Measurements from ENCODE around the gene SENP6. TPM values are rescaled to one million over a fixed set of nuclear protein-coding genes. Genes with fewer than 3 reads are reported as not detected.
A peak's percentile ranks its signal among the peaks of the same experiment; 100 is the strongest.
"Not testable (repeated sequence)": the region's sequence is repeated elsewhere in the genome, so short reads cannot be mapped to it uniquely, and the experiment has no call there.

Gene SENP6
- total and polyA plus RNA-seq, 7 experiments from 2014 or later = 51.7 to 132 (median 106) TPM

- H3K4me3 Mint-ChIP-seq = no peak overlapping the region
These were observed 117.5 kb downstream of the SENP6 start for GRCh38 chr6:75719133-75719532.

GRCh38 chr6:75723382-75723781 is 121.7 kb downstream of the SENP6 start:
- Mint-ChIP-seq H3K36me3 (no peaks in the 10 kb centered on the region), H3K4me1 (no peaks in the 10 kb centered on the region), H3K27me3 (no peaks in the 10 kb centered on the region), H3K9me3 (no peaks in the 10 kb centered on the region), H3K4me3 (no peak overlapping the region), H3K27ac (no peak overlapping the region)
- no peaks in the 10 kb centered on the region for H3K27me3 ChIP-seq (ENCODE audit: control insufficient read depth in 2 of 2, insufficient read depth in 2 of 2, low read length in 2 of 2)
- DNase-seq (no peak), ATAC-seq (no peak)
- intact Hi-C loops (cut with micrococcal nuclease) = no loop called here
- POLR2A ChIA-PET = no interaction called here
- CTCF ChIA-PET = no interaction called here
- no peak overlapping the region for H3K4me3 ChIP-seq (ENCODE audit: low read length)
- H3K27ac ChIP-seq (ENCODE audit: low read depth, low read length) = no peak overlapping the region
- H3K4me1 ChIP-seq (ENCODE audit: control insufficient read depth in 2 of 2, insufficient read depth in 2 of 2, low read length in 2 of 2) = no peaks in the 10 kb centered on the region
- H3K9me3 ChIP-seq (ENCODE audit: control insufficient read depth in 2 of 3, low read length in 3 of 3) = no peaks in the 10 kb centered on the region
- no peaks in the 10 kb centered on the region for H3K36me3 ChIP-seq (ENCODE audit: control insufficient read depth in 2 of 3, insufficient read depth in 3 of 3, low read length in 3 of 3)

More at GRCh38 chr6:75719133-75719532, 117.5 kb downstream of the SENP6 start:
- ChIA-PET CTCF (no interaction called here), POLR2A (no interaction called here)
- intact Hi-C loops (cut with micrococcal nuclease) = no loop called here
- Mint-ChIP-seq H3K9me3 (no peaks in the 10 kb centered on the region), H3K36me3 (peaks cover 8 to 14% (median 10%) of the 10 kb centered on the region in 5 donors), H3K27ac (peak overlapping the region in 1 of 9 donors; percentile 61), H3K27me3 (no peaks in the 10 kb centered on the region), H3K4me1 (peaks cover 0 to 2% (median 0%) of the 10 kb centered on the region in 7 donors)
- ATAC-seq (no peak), DNase-seq (no peak)
- Histone ChIP-seq H3K4me3 (ENCODE audit: low read length) (no peak overlapping the region), H3K4me1 (ENCODE audit: control insufficient read depth in 2 of 2, insufficient read depth in 2 of 2, low read length in 2 of 2) (no peaks in the 10 kb centered on the region), H3K27me3 (ENCODE audit: control insufficient read depth in 2 of 2, insufficient read depth in 2 of 2, low read length in 2 of 2) (no peaks in the 10 kb centered on the region), H3K27ac (ENCODE audit: low read depth, low read length) (no peak overlapping the region), H3K36me3 (ENCODE audit: control insufficient read depth in 2 of 3, insufficient read depth in 3 of 3, low read length in 3 of 3) (peaks cover 0 to 14% (median 7%) of the 10 kb centered on the region in 3 experiments), H3K9me3 (ENCODE audit: control insufficient read depth in 2 of 3, low read length in 3 of 3) (no peaks in the 10 kb centered on the region)

- Mint-ChIP-seq H3K27me3 (peaks cover 0 to 6% (median 0%) of the 10 kb centered on the region in 5 donors), H3K9me3 (no peaks in the 10 kb centered on the region), H3K4me1 (peaks cover 0 to 2% (median 0%) of the 10 kb centered on the region in 7 donors), H3K27ac (no peak overlapping the region), H3K36me3 (no peaks in the 10 kb centered on the region), H3K4me3 (no peak overlapping the region)
- CTCF ChIA-PET = no interaction called here
- H3K36me3 ChIP-seq (ENCODE audit: control insufficient read depth in 2 of 3, insufficient read depth in 3 of 3, low read length in 3 of 3) = no peaks in the 10 kb centered on the region
- POLR2A ChIA-PET = no interaction called here
- ATAC-seq (no peak), DNase-seq (no peak)
- H3K4me3 ChIP-seq (ENCODE audit: low read length) = no peak overlapping the region
- H3K4me1 ChIP-seq (ENCODE audit: control insufficient read depth in 2 of 2, insufficient read depth in 2 of 2, low read length in 2 of 2) = no peaks in the 10 kb centered on the region
- no peaks in the 10 kb centered on the region for H3K9me3 ChIP-seq (ENCODE audit: control insufficient read depth in 2 of 3, low read length in 3 of 3)
- no peak overlapping the region for H3K27ac ChIP-seq (ENCODE audit: low read depth, low read length)
- intact Hi-C loops (cut with micrococcal nuclease) = no loop called here
- H3K27me3 ChIP-seq (ENCODE audit: control insufficient read depth in 2 of 2, insufficient read depth in 2 of 2, low read length in 2 of 2) = no peaks in the 10 kb centered on the region
These were observed 125.5 kb downstream of the SENP6 start for GRCh38 chr6:75727206-75727605.

- H3K4me3 ChIP-seq (ENCODE audit: low read length); H3K4me1 ChIP-seq (ENCODE audit: control insufficient read depth in 2 of 2, insufficient read depth in 2 of 2, low read length in 2 of 2); DNase-seq; POLR2A ChIA-PET; H3K27ac ChIP-seq (ENCODE audit: low read depth, low read length); H3K36me3 Mint-ChIP-seq; H3K27me3 ChIP-seq (ENCODE audit: control insufficient read depth in 2 of 2, insufficient read depth in 2 of 2, low read length in 2 of 2); H3K9me3 ChIP-seq (ENCODE audit: control insufficient read depth in 2 of 3, low read length in 3 of 3); CTCF ChIA-PET; ATAC-seq; H3K4me3 Mint-ChIP-seq; H3K27ac Mint-ChIP-seq; intact Hi-C loops (cut with micrococcal nuclease); H3K4me1 Mint-ChIP-seq; H3K36me3 ChIP-seq (ENCODE audit: control insufficient read depth in 2 of 3, insufficient read depth in 3 of 3, low read length in 3 of 3); H3K27me3 Mint-ChIP-seq; H3K9me3 Mint-ChIP-seq: not testable (repeated sequence)
These were observed 129.3 kb downstream of the SENP6 start for GRCh38 chr6:75731029-75731428.

GRCh38 chr6:75735491-75736186 is 134.0 kb downstream of the SENP6 start:
- Histone ChIP-seq H3K27me3 (ENCODE audit: control insufficient read depth in 2 of 2, insufficient read depth in 2 of 2, low read length in 2 of 2) (peaks cover 0 to 3% of the 10 kb centered on the region in 2 donors), H3K36me3 (ENCODE audit: control insufficient read depth in 2 of 3, insufficient read depth in 3 of 3, low read length in 3 of 3) (no peaks in the 10 kb centered on the region), H3K9me3 (ENCODE audit: control insufficient read depth in 2 of 3, low read length in 3 of 3) (no peaks in the 10 kb centered on the region), H3K4me3 (ENCODE audit: low read length) (no peak overlapping the region), H3K27ac (ENCODE audit: low read depth, low read length) (no peak overlapping the region), H3K4me1 (ENCODE audit: control insufficient read depth in 2 of 2, insufficient read depth in 2 of 2, low read length in 2 of 2) (no peaks in the 10 kb centered on the region)
- CTCF ChIA-PET = no interaction called here
- intact Hi-C loops (cut with micrococcal nuclease) = no loop called here
- POLR2A ChIA-PET = no interaction called here
- Mint-ChIP-seq H3K9me3 (peaks cover 0 to 4% (median 0%) of the 10 kb centered on the region in 11 donors), H3K4me1 (peaks cover 0 to 2% (median 0%) of the 10 kb centered on the region in 7 donors), H3K36me3 (no peaks in the 10 kb centered on the region), H3K27ac (no peak overlapping the region), H3K27me3 (peaks cover 9 to 14% (median 11%) of the 10 kb centered on the region in 5 donors), H3K4me3 (no peak overlapping the region)
- ATAC-seq (no peak), DNase-seq (no peak)

GRCh38 chr6:75743971-75744370 is 142.3 kb downstream of the SENP6 start:
- Mint-ChIP-seq H3K4me3 (no peak overlapping the region), H3K27ac (no peak overlapping the region), H3K4me1 (peaks cover 0 to 8% (median 6%) of the 10 kb centered on the region in 7 donors), H3K9me3 (no peaks in the 10 kb centered on the region), H3K27me3 (peaks cover 37 to 59% (median 47%) of the 10 kb centered on the region in 5 donors), H3K36me3 (peaks cover 0 to 5% (median 0%) of the 10 kb centered on the region in 5 donors)
- Histone ChIP-seq H3K36me3 (ENCODE audit: control insufficient read depth in 2 of 3, insufficient read depth in 3 of 3, low read length in 3 of 3) (no peaks in the 10 kb centered on the region), H3K4me3 (ENCODE audit: low read length) (no peak overlapping the region), H3K27me3 (ENCODE audit: control insufficient read depth in 2 of 2, insufficient read depth in 2 of 2, low read length in 2 of 2) (peaks cover 0 to 9% of the 10 kb centered on the region in 2 donors), H3K27ac (ENCODE audit: low read depth, low read length) (no peak overlapping the region), H3K4me1 (ENCODE audit: control insufficient read depth in 2 of 2, insufficient read depth in 2 of 2, low read length in 2 of 2) (no peaks in the 10 kb centered on the region), H3K9me3 (ENCODE audit: control insufficient read depth in 2 of 3, low read length in 3 of 3) (no peaks in the 10 kb centered on the region)
- DNase-seq (no peak), ATAC-seq (no peak)
- intact Hi-C loops (cut with micrococcal nuclease) = no loop called here
- CTCF ChIA-PET = no interaction called here
- POLR2A ChIA-PET = no interaction called here

GRCh38 chr6:75745404-75745803 is 143.7 kb downstream of the SENP6 start:
- intact Hi-C loops (cut with micrococcal nuclease) = no loop called here
- peaks cover 0 to 9% of the 10 kb centered on the region in 2 donors for H3K27me3 ChIP-seq (ENCODE audit: control insufficient read depth in 2 of 2, insufficient read depth in 2 of 2, low read length in 2 of 2)
- peaks cover 0 to 16% (median 11%) of the 10 kb centered on the region in 7 donors for H3K4me1 Mint-ChIP-seq

More at GRCh38 chr6:75745404-75745803, 143.7 kb downstream of the SENP6 start:
- Mint-ChIP-seq H3K27ac (no peak overlapping the region), H3K36me3 (peaks cover 0 to 9% (median 0%) of the 10 kb centered on the region in 5 donors), H3K27me3 (peaks cover 42 to 64% (median 54%) of the 10 kb centered on the region in 5 donors), H3K4me3 (no peak overlapping the region), H3K9me3 (no peaks in the 10 kb centered on the region)
- Histone ChIP-seq H3K4me3 (ENCODE audit: low read length) (no peak overlapping the region), H3K27ac (ENCODE audit: low read depth, low read length) (no peak overlapping the region), H3K36me3 (ENCODE audit: control insufficient read depth in 2 of 3, insufficient read depth in 3 of 3, low read length in 3 of 3) (no peaks in the 10 kb centered on the region), H3K4me1 (ENCODE audit: control insufficient read depth in 2 of 2, insufficient read depth in 2 of 2, low read length in 2 of 2) (no peaks in the 10 kb centered on the region), H3K9me3 (ENCODE audit: control insufficient read depth in 2 of 3, low read length in 3 of 3) (no peaks in the 10 kb centered on the region)
- CTCF ChIA-PET = no interaction called here
- POLR2A ChIA-PET = no interaction called here
- DNase-seq = no peak
- no peak for ATAC-seq
